Uterus (tissue), 4 donors: ENCODE data around the gene AIFM2. TPM values are rescaled to one million over a fixed set of nuclear protein-coding genes. Genes with fewer than 3 reads are reported as not detected.
"Not testable (repeated sequence)": the region's sequence is repeated elsewhere in the genome, so short reads cannot be mapped to it uniquely, and the experiment has no call there.

Experiments
- DNase-seq, 2 donors: peaks; one replicate each; pipeline ENCODE4 v3.0.0-alpha.2; 2019 to 2020
- H3K27ac ChIP-seq, 2 donors: fragments of 200-600 bp; sonication (generic); 1 replicate in 1 of 2; 2 replicates in 1 of 2; pipeline ENCODE4 v1.5.1; 2016 to 2018
- H3K27me3 ChIP-seq, 2 donors: fragments of 200-600 bp; sonication (generic); one replicate each; pipeline ENCODE4 v1.5.1; 2018 to 2019; ENCODE audit warnings: control low read depth in 1 of 2
- H3K36me3 ChIP-seq, 2 donors: fragments of 200-600 bp; sonication (generic); one replicate each; pipeline ENCODE4 v1.5.1; 2019; ENCODE audit warnings: control low read depth in 1 of 2
- H3K4me1 ChIP-seq, 2 donors: fragments of 200-600 bp; sonication (generic); one replicate each; pipeline ENCODE4 v1.5.1; 2018 to 2019; ENCODE audit warnings: control low read depth in 1 of 2
- H3K4me3 ChIP-seq, 2 donors: fragments of 200-600 bp; sonication (generic); 1 replicate in 1 of 2; 2 replicates in 1 of 2; pipeline ENCODE4 v1.5.1; 2018 to 2019; ENCODE audit warnings: mild to moderate bottlenecking in 1 of 2
- H3K9me3 ChIP-seq, 2 donors: fragments of 200-600 bp; sonication (generic); one replicate each; pipeline ENCODE4 v1.5.1; 2019; ENCODE audit warnings: control low read depth in 1 of 2
- CTCF ChIP-seq, 4 experiments: fragments of 200-600 bp in 2 of 4; fragments of 450-650 bp in 2 of 4; sonication (generic) in 2 of 4; IDR thresholded peaks; one replicate each; pipeline ENCODE4 v1.5.1; 2016 to 2019; ENCODE audit warnings: antibody characterized with exemption in 4 of 4, mild to moderate bottlenecking in 2 of 4, moderate library complexity in 1 of 4
- POLR2A ChIP-seq, 2 donors: fragments of 450-650 bp; IDR thresholded peaks; one replicate each; pipeline ENCODE4 v1.6.1; 2016; ENCODE audit warnings: antibody characterized with exemption in 2 of 2, mild to moderate bottlenecking in 1 of 2, moderate library complexity in 1 of 2
- intact Hi-C: fragments of 100-400 bp; cut with DNase I; formaldehyde crosslinking; loops from one replicate; pipeline ENCODE4 v1.15.1; 2023; ENCODE audit warnings: low total_unique reads
- total RNA-seq, 4 donors: library from RNA; depleted of rRNA in 3 of 4; stranded (reverse); fragments of >200 nt in 3 of 4; gene quantifications; one replicate each; pipeline versions ENCODE4 v1.1.0 to v1.2.4, GENCODE V29; 2014 to 2023
- donor health status: DM: yes; HTN: yes; CAD: no.

The AIFM2 gene
- total RNA-seq, 4 donors from 2014 or later = 3.5 to 14.0 (median 8.5) TPM

GRCh38 chr10:70101668-70102067, 31.0 kb downstream of the AIFM2 start:
- no peaks in the 10 kb centered on the region for H3K4me1 ChIP-seq
- H3K27me3 ChIP-seq = no peaks in the 10 kb centered on the region
- TF ChIP-seq POLR2A (IDR thresholded peaks at IDR 0.05) (no peak), CTCF (IDR thresholded peaks at IDR 0.05) (no peak)
- H3K27ac ChIP-seq = no peak overlapping the region
- H3K4me3 ChIP-seq = no peak overlapping the region
- no peaks in the 10 kb centered on the region for H3K9me3 ChIP-seq
- DNase-seq = no peak
- intact Hi-C loops = no loop called here
- no peaks in the 10 kb centered on the region for H3K36me3 ChIP-seq

- H3K36me3 ChIP-seq, DNase-seq, intact Hi-C loops, H3K4me1 ChIP-seq, H3K27ac ChIP-seq, H3K9me3 ChIP-seq, H3K4me3 ChIP-seq, H3K27me3 ChIP-seq: not testable (repeated sequence)
Observed at GRCh38 chr10:70101068-70101562, 31.5 kb downstream of the AIFM2 start.

GRCh38 chr10:70098271-70098670, 34.4 kb downstream of the AIFM2 start:
- no peaks in the 10 kb centered on the region for H3K4me1 ChIP-seq
- H3K27me3 ChIP-seq = no peaks in the 10 kb centered on the region
- intact Hi-C loops = no loop called here
- TF ChIP-seq POLR2A (IDR thresholded peaks at IDR 0.05) = no peak
- TF ChIP-seq CTCF (IDR thresholded peaks at IDR 0.05) = no peak
- no peaks in the 10 kb centered on the region for H3K36me3 ChIP-seq
- H3K9me3 ChIP-seq = no peaks in the 10 kb centered on the region
- H3K27ac ChIP-seq = no peak overlapping the region
- DNase-seq = no peak
- no peak overlapping the region for H3K4me3 ChIP-seq

- H3K27me3 ChIP-seq = no peaks in the 10 kb centered on the region
- no peaks in the 10 kb centered on the region for H3K9me3 ChIP-seq
- DNase-seq = no peak
- H3K27ac ChIP-seq = no peak overlapping the region
- intact Hi-C loops = no loop called here
- no peaks in the 10 kb centered on the region for H3K4me1 ChIP-seq
- no peak overlapping the region for H3K4me3 ChIP-seq
- no peaks in the 10 kb centered on the region for H3K36me3 ChIP-seq
- TF ChIP-seq CTCF (IDR thresholded peaks at IDR 0.05) (no peak), POLR2A (IDR thresholded peaks at IDR 0.05) (no peak)
Observed at GRCh38 chr10:70097459-70097858, 35.2 kb downstream of the AIFM2 start.

GRCh38 chr10:70096705-70097420, 35.8 kb downstream of the AIFM2 start:
- no peaks in the 10 kb centered on the region for H3K4me1 ChIP-seq
- H3K9me3 ChIP-seq = no peaks in the 10 kb centered on the region
- intact Hi-C loops = no loop called here
- H3K4me3 ChIP-seq = no peak overlapping the region
- H3K27ac ChIP-seq = no peak overlapping the region
- H3K36me3 ChIP-seq = no peaks in the 10 kb centered on the region
- no peak for TF ChIP-seq CTCF (IDR thresholded peaks at IDR 0.05)
- TF ChIP-seq POLR2A (IDR thresholded peaks at IDR 0.05) = no peak
- no peaks in the 10 kb centered on the region for H3K27me3 ChIP-seq
- no peak for DNase-seq
